Tibial nerve (tissue), 4 donors: ENCODE data around the gene FNDC3B.

ENCODE experiments used
- EP300 ChIP-seq, 2 donors: sonication (generic); formaldehyde crosslinking; IDR thresholded peaks; one replicate each; pipeline ENCODE4 v1.6.1; 2017; ENCODE audit warnings: antibody characterized with exemption in 2 of 2, mild to moderate bottlenecking in 1 of 2
- POLR2A ChIP-seq, 2 donors: fragments of 450-650 bp; IDR thresholded peaks; one replicate each; pipeline ENCODE4 v1.6.1; 2017; ENCODE audit warnings: antibody characterized with exemption in 2 of 2, mild to moderate bottlenecking in 2 of 2, moderate library complexity in 2 of 2
- TF ChIP-seq, protein P1 (sequence below), 5 experiments: fragments of 200-600 bp in 3 of 5; fragments of 450-650 bp in 2 of 5; sonication (generic) in 3 of 5; IDR thresholded peaks; one replicate each; pipeline ENCODE4 v1.5.1; 2016 to 2019; ENCODE audit warnings: antibody characterized with exemption in 5 of 5, mild to moderate bottlenecking in 3 of 5, moderate library complexity in 2 of 5

DNA sequence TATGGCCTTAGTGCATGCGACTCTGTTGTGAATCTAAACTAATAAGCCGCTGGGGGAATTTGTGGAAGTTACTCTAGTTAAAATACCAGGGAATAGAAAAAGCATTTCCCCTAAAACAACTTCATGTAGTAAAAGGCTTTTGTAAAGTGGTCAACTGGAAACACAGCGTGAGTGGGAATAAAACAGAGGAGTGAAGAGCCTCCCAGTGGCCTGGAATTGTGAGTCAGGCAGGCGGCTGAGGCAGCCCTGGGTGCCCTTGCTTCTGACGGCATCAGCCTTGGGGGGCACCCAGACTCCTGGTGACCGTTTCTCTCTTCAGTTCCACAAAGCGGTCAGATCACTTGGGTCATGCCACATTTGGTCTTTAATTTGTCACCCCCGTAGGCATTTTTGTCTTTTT, 300.5 kb downstream of the FNDC3B start:
- TF ChIP-seq, protein P1, sequence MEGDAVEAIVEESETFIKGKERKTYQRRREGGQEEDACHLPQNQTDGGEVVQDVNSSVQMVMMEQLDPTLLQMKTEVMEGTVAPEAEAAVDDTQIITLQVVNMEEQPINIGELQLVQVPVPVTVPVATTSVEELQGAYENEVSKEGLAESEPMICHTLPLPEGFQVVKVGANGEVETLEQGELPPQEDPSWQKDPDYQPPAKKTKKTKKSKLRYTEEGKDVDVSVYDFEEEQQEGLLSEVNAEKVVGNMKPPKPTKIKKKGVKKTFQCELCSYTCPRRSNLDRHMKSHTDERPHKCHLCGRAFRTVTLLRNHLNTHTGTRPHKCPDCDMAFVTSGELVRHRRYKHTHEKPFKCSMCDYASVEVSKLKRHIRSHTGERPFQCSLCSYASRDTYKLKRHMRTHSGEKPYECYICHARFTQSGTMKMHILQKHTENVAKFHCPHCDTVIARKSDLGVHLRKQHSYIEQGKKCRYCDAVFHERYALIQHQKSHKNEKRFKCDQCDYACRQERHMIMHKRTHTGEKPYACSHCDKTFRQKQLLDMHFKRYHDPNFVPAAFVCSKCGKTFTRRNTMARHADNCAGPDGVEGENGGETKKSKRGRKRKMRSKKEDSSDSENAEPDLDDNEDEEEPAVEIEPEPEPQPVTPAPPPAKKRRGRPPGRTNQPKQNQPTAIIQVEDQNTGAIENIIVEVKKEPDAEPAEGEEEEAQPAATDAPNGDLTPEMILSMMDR (IDR thresholded peaks at IDR 0.05) = no peak
- TF ChIP-seq POLR2A (IDR thresholded peaks at IDR 0.05) (no peak), EP300 (IDR thresholded peaks at IDR 0.05) (no peak)
